Astrocyte of the cerebellum (primary cell): Measurements from ENCODE around the gene FGL2.

ENCODE experiments used
- DNase-seq: peaks from one replicate; pipeline ENCODE4 v3.0.0-alpha.2; 2011; ENCODE audit warnings: low read depth
- H3K4me3 ChIP-seq: 2 replicates; pipeline ENCODE4 v1.5.1; 2011; ENCODE audit warnings: mild to moderate bottlenecking, low read depth, low read length, moderate library complexity
- in situ Hi-C: cut with HindIII; loops from 2 replicates; pipeline ENCODE4 v1.10.0; 2017; ENCODE audit warnings: low sequenced_read_pairs
- TF ChIP-seq, protein P1 (sequence below): IDR thresholded peaks from 2 replicates; pipeline ENCODE4 v1.5.1; 2012; ENCODE audit warnings: low read length, low read depth, moderate library complexity, mild to moderate bottlenecking; ENCODE audit errors: missing control alignments

The FGL2 gene

DNA sequence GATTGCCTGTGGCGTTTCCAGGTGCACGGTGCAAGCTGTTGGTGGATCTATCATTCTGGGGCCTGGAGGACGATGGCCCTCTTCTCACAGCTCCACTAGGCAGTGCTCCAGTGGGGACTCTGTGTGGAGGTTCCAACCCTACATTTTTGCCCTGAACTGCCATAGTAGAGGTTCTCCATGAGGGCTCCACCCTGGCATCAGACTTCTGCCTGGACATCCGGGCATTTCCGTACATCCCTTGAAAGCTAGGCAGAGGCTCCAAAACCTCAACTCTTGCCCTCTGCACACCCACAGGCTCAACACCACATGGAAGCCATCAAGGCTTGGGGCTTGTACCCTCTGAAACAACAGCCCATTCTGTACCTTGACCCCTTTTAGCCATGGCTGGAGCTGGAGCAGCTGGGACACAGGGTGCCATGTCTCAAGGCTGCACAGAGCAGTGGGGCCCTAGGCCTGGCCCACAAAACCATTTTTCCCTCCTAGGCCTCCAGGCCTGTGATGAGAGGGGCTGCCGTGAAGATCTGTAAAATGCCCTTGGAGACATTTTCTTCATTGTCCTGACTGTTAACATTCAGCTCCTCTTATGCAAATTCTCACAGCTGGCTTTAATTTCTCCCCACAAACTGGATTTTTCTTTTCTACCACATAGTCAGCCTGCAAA lies 10.0 kb upstream of the FGL2 start:
- in situ Hi-C loops = no loop called here

DNA sequence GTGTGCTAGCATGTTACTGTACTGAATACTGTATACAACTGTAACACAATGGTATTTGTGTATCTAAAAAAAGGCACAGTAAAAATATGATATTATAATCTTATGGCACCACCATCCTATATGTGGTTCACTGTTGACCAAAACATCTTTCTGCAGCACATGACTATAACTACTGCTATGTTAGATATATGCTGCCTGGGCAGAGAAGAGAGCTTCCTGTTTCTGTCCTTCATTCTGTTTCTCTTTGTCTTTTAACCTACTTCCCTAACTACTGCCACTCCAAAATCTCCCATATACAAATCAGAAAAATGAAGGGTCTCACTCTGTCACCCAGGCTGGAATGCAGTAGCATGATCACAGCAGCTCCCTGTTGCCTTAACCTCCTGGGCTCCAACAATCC lies 8.8 kb upstream of the FGL2 start:
- in situ Hi-C loops = no loop called here
- TF ChIP-seq, protein P1, sequence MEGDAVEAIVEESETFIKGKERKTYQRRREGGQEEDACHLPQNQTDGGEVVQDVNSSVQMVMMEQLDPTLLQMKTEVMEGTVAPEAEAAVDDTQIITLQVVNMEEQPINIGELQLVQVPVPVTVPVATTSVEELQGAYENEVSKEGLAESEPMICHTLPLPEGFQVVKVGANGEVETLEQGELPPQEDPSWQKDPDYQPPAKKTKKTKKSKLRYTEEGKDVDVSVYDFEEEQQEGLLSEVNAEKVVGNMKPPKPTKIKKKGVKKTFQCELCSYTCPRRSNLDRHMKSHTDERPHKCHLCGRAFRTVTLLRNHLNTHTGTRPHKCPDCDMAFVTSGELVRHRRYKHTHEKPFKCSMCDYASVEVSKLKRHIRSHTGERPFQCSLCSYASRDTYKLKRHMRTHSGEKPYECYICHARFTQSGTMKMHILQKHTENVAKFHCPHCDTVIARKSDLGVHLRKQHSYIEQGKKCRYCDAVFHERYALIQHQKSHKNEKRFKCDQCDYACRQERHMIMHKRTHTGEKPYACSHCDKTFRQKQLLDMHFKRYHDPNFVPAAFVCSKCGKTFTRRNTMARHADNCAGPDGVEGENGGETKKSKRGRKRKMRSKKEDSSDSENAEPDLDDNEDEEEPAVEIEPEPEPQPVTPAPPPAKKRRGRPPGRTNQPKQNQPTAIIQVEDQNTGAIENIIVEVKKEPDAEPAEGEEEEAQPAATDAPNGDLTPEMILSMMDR = no peak
- DNase-seq = no peak
- H3K4me3 ChIP-seq = no peak overlapping the region

More for the DNA sequence above, 10.0 kb upstream of the FGL2 start:
- H3K4me3 ChIP-seq = no peak overlapping the region
- TF ChIP-seq, protein P1 = no peak
- no peak for DNase-seq

DNA sequence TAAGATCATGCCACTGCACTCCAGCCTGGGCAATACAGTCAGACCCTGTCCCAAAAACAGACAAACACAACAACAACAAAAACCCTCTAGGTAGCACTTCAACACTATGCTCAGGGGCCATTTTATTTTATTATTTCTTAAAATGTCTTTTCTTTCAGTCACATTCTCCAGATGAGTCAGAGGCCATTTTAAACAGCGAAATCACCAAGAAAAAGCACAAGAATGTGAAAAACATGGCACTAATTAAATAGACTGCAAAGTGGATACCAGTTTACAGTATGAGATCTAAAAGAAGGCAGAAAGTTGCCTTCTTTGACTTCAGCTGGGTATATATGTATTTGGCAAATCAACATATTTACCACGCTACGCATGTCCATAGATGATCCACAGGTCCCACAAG lies 6.1 kb upstream of the FGL2 start:
- H3K4me3 ChIP-seq = no peak overlapping the region
- TF ChIP-seq, protein P1 = no peak
- no peak for DNase-seq
- in situ Hi-C loops = no loop called here

DNA sequence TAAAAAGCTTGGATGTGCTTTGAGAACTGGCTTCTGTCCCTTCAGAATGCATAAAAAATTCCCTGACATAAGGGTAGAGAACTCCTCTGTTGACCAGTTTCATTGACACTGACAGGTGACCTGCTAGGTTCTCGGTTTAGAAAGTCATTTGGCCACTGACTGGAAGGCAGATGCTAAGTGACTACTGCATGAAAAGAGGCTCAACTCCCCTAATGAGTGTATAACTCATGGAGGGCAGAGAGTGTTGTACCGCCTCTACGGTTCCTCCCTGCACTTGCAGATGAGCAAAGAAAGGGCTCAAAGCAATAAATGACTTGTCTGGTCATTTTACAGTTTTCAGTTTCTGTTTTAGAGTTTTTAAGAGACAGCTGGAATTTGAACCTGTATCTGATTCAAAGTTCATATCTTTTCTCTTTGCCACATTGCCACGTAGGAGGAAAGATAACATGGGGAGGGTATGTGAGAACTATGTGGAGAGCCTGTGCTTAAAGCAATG lies 2.9 kb upstream of the FGL2 start:
- no peak for DNase-seq
- H3K4me3 ChIP-seq = no peak overlapping the region
- in situ Hi-C loops = no loop called here
- TF ChIP-seq, protein P1 = no peak

DNA sequence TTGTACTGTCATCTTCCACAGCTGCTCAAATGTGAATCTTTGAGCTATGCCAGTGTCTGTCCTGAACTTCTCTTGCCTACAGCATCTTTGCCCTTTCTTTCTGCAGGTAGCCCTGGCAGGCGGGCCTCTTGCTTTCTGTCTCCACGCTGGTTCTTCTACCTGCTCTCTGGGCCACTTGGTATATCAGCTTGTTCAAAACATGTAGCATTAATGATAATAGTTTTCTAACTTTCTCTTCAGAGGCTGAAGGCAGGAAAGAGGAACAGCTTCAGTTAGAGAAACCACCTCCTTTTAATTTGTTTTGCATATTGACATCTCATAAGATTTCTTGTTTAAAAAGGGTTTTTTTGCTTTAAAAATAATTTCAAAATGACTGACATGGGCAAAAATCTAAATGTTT lies 923 bp upstream of the FGL2 start:
- H3K4me3 ChIP-seq = no peak overlapping the region
- TF ChIP-seq, protein P1 = no peak
- no peak for DNase-seq
- in situ Hi-C loops = no loop called here

DNA sequence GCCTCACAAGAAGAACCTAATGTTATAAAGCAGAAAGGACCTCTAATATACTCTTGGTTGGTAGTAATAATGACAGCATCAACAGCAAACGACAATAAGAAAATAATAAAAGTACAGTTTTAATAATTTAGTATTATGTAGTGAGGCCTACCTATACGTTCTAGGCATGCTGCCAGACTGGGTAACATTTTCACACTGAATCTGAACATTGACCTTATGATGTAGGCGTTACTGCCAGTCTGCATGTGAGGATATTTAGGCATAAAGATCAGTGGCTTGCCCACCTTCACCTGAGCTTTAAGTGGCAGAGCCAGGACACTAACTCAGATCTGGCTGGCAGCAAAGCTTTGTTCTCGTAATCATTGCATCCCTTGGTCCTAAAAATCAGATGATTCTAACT lies 2.5 kb downstream of the FGL2 start:
- in situ Hi-C loops = no loop called here

More for the DNA sequence above, 2.5 kb downstream of the FGL2 start:
- TF ChIP-seq, protein P1 = no peak
- no peak for DNase-seq
- no peak overlapping the region for H3K4me3 ChIP-seq
